ENCODE measurements around the gene HIBADH. TPM values are rescaled to one million over a fixed set of nuclear protein-coding genes. Genes with fewer than 3 reads are reported as not detected.

HIBADH gene
- polyA plus RNA-seq, 1 donor (not counting 4 experiments of a cell fraction or from before 2014, with no cell fraction given) = 42.6 TPM

GRCh38 chr7:27547401-27547800 lies 115.3 kb downstream of the HIBADH start:
- no peak overlapping the region for H3K4me2 ChIP-seq (ENCODE audit: control insufficient read depth, extremely low read depth, insufficient read depth, low read depth, low read length)
- DNase-seq (ENCODE audit: low read depth, low spot score) = no peak
- FAIRE-seq = no peak
- no peaks in the 10 kb centered on the region for H3K4me1 ChIP-seq (ENCODE audit: control insufficient read depth, extremely low read depth, insufficient read depth, low read length)
- no peaks in the 10 kb centered on the region for H4K20me1 ChIP-seq (ENCODE audit: control insufficient read depth, extremely low read depth, insufficient read depth, low read length)
- no peak overlapping the region for H3K4me3 ChIP-seq (ENCODE audit: control insufficient read depth in 2 of 3, extremely low read depth in 1 of 3, insufficient read depth in 2 of 3, low read depth in 1 of 3, low read length in 3 of 3)
- H3K27me3 ChIP-seq (ENCODE audit: control insufficient read depth, extremely low read depth, insufficient read depth, low read length) = no peaks in the 10 kb centered on the region
- H2AFZ ChIP-seq (ENCODE audit: control insufficient read depth, low read length) = no peak overlapping the region
- H3K9me3 ChIP-seq (ENCODE audit: control insufficient read depth, low read depth, low read length) = no peaks in the 10 kb centered on the region
- dilution Hi-C loops (cut with MboI; ENCODE audit: extremely low pct_ligation_motif_present, low sequenced_read_pairs) = no loop called here
- no peak overlapping the region for H3K27ac ChIP-seq (ENCODE audit: control insufficient read depth, insufficient read depth, low read length)
- no peak for TF ChIP-seq CTCF (optimal IDR thresholded peaks at IDR 0.05 in 1 of 3, IDR thresholded peaks at IDR 0.05 in 1 of 3, conservative IDR thresholded peaks at IDR 0.05 in 1 of 3; ENCODE audit: extremely low read depth in 1 of 3, insufficient read depth in 2 of 3, low read length in 3 of 3)
- TF ChIP-seq EZH2 (IDR thresholded peaks at IDR 0.05; ENCODE audit: low read length) = no peak
- H3K9me1 ChIP-seq (ENCODE audit: control insufficient read depth, extremely low read depth, insufficient read depth, low read length) = no peaks in the 10 kb centered on the region
- no peaks in the 10 kb centered on the region for H3K79me2 ChIP-seq (ENCODE audit: control insufficient read depth, insufficient read depth, low read length)
- H3K36me3 ChIP-seq (ENCODE audit: control insufficient read depth in 2 of 2, extremely low read depth in 1 of 2, insufficient read depth in 2 of 2, low read length in 2 of 2) = no peaks in the 10 kb centered on the region
- no peak overlapping the region for H3K9ac ChIP-seq (ENCODE audit: control insufficient read depth, extremely low read depth, insufficient read depth, low read length)

DNA sequence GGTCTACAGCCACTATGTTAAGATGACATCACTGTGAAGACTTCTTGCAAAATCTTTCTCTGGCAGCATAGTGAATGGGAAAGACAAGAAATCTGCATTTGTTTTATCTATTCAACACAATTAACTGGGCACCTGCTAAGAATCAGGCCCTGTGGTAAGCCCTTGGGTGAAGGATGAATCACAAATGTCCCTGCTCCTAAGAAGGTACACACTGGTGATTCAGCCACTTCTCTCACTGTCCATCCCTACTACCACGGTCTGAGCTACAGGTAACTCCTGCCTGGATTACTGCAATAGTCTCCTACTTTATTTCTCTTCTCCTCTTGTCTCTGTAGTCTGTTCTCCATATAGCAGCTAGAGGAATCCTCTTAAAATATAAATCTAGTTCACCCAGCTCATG lies 116.1 kb downstream of the HIBADH start:
- TF ChIP-seq EZH2 (IDR thresholded peaks at IDR 0.05; ENCODE audit: low read length) = no peak
- TF ChIP-seq CTCF (optimal IDR thresholded peaks at IDR 0.05 in 1 of 3, IDR thresholded peaks at IDR 0.05 in 1 of 3, conservative IDR thresholded peaks at IDR 0.05 in 1 of 3; ENCODE audit: extremely low read depth in 1 of 3, insufficient read depth in 2 of 3, low read length in 3 of 3) = no peak
- H3K9ac ChIP-seq (ENCODE audit: control insufficient read depth, extremely low read depth, insufficient read depth, low read length) = no peak overlapping the region
- H3K4me3 ChIP-seq (ENCODE audit: control insufficient read depth in 2 of 3, extremely low read depth in 1 of 3, insufficient read depth in 2 of 3, low read depth in 1 of 3, low read length in 3 of 3) = no peak overlapping the region
- H3K27ac ChIP-seq (ENCODE audit: control insufficient read depth, insufficient read depth, low read length) = no peak overlapping the region
- H3K9me1 ChIP-seq (ENCODE audit: control insufficient read depth, extremely low read depth, insufficient read depth, low read length) = no peaks in the 10 kb centered on the region
- H3K9me3 ChIP-seq (ENCODE audit: control insufficient read depth, low read depth, low read length) = peaks cover under 1% of the 10 kb centered on the region
- H4K20me1 ChIP-seq (ENCODE audit: control insufficient read depth, extremely low read depth, insufficient read depth, low read length) = no peaks in the 10 kb centered on the region
- no peak for FAIRE-seq
- no peak overlapping the region for H2AFZ ChIP-seq (ENCODE audit: control insufficient read depth, low read length)
- no peaks in the 10 kb centered on the region for H3K27me3 ChIP-seq (ENCODE audit: control insufficient read depth, extremely low read depth, insufficient read depth, low read length)
- H3K79me2 ChIP-seq (ENCODE audit: control insufficient read depth, insufficient read depth, low read length) = no peaks in the 10 kb centered on the region
- no peaks in the 10 kb centered on the region for H3K4me1 ChIP-seq (ENCODE audit: control insufficient read depth, extremely low read depth, insufficient read depth, low read length)
- DNase-seq (ENCODE audit: low read depth, low spot score) = no peak
- H3K36me3 ChIP-seq (ENCODE audit: control insufficient read depth in 2 of 2, extremely low read depth in 1 of 2, insufficient read depth in 2 of 2, low read length in 2 of 2) = no peaks in the 10 kb centered on the region
- dilution Hi-C loops (cut with MboI; ENCODE audit: extremely low pct_ligation_motif_present, low sequenced_read_pairs) = no loop called here
- no peak overlapping the region for H3K4me2 ChIP-seq (ENCODE audit: control insufficient read depth, extremely low read depth, insufficient read depth, low read depth, low read length)
